ENCODE results near the gene NAA50. TPM values are rescaled to one million over a fixed set of nuclear protein-coding genes. Genes with fewer than 3 reads are reported as not detected.
A peak's percentile ranks its signal among the peaks of the same experiment; 100 is the strongest.

Gene NAA50
- total and polyA plus RNA-seq, 2 donors (not counting 3 experiments of a cell fraction or from before 2014, with no cell fraction given): 53.1 to 160 TPM

DNA sequence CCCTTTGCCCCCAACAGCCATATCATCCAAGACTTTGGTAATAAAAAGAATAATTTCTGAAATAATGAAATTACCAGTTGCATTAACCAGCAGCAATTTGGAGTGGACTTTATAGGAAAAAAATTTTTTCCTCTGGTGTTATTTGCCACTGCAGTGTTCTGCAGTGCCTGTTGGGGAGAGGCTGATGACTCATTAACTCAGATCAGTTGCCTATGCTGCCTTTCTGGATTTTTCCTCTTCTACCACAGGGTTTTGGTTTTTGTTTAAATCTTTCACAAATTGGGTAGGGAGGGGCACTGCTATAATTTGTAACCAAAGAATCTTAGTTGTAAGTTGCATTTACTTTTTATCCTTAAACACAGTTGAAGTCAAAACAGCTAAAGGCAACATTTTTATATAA is 23.5 kb upstream of the NAA50 start:
- dilution Hi-C loops (cut with MboI; ENCODE audit: extremely low pct_ligation_motif_present, low sequenced_read_pairs) (no loop called here), intact Hi-C loops (cut with micrococcal nuclease) (no loop called here)
- Histone ChIP-seq H3K9me3 (replicated peaks; ENCODE audit: control insufficient read depth, insufficient read depth, low read length) (no peaks in the 10 kb centered on the region), H3K4me1 (ENCODE audit: control insufficient read depth, extremely low read depth, insufficient read depth, low read length) (no peaks in the 10 kb centered on the region), H3K9ac (replicated peaks; ENCODE audit: extremely low read depth, insufficient read depth, low read length) (no peak overlapping the region), H4K20me1 (replicated peaks; ENCODE audit: control insufficient read depth, extremely low read depth, insufficient read depth, low read length) (no peaks in the 10 kb centered on the region), H3K4me2 (ENCODE audit: insufficient read depth, low read length) (no peak overlapping the region), H3K4me3 (replicated peaks in 1 of 3; ENCODE audit: insufficient read depth in 1 of 3, low read depth in 1 of 3, low read length in 3 of 3) (no peak overlapping the region), H3K27me3 (ENCODE audit: control insufficient read depth in 2 of 2, insufficient read depth in 2 of 2, low read length in 2 of 2) (no peaks in the 10 kb centered on the region), H3K27ac (ENCODE audit: insufficient read depth, low read depth, low read length) (no peak overlapping the region), H3K9me1 (replicated peaks; ENCODE audit: control insufficient read depth, extremely low read depth, insufficient read depth, low read length) (no peaks in the 10 kb centered on the region), H3K79me2 (ENCODE audit: control insufficient read depth, insufficient read depth, low read length) (no peaks in the 10 kb centered on the region), H3K36me3 (ENCODE audit: control insufficient read depth in 2 of 2, extremely low read depth in 1 of 2, insufficient read depth in 2 of 2, low read length in 2 of 2) (no peaks in the 10 kb centered on the region), H2AFZ (ENCODE audit: low read depth, low read length) (no peak overlapping the region)
- no TSS peak for BruUV-seq (replicated peaks)
- ChIA-PET CTCF (no interaction called here), POLR2A (no interaction called here)
- DNase-seq (ENCODE audit: low read depth, low spot score) (peak; percentile 35), FAIRE-seq (no peak)
- TF ChIP-seq FOS (IDR thresholded peaks at IDR 0.05; ENCODE audit: borderline replicate concordance, insufficient read depth, low read length): peak; percentile 78
- TF ChIP-seq, protein P1, sequence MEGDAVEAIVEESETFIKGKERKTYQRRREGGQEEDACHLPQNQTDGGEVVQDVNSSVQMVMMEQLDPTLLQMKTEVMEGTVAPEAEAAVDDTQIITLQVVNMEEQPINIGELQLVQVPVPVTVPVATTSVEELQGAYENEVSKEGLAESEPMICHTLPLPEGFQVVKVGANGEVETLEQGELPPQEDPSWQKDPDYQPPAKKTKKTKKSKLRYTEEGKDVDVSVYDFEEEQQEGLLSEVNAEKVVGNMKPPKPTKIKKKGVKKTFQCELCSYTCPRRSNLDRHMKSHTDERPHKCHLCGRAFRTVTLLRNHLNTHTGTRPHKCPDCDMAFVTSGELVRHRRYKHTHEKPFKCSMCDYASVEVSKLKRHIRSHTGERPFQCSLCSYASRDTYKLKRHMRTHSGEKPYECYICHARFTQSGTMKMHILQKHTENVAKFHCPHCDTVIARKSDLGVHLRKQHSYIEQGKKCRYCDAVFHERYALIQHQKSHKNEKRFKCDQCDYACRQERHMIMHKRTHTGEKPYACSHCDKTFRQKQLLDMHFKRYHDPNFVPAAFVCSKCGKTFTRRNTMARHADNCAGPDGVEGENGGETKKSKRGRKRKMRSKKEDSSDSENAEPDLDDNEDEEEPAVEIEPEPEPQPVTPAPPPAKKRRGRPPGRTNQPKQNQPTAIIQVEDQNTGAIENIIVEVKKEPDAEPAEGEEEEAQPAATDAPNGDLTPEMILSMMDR (IDR thresholded peaks at IDR 0.05; ENCODE audit: extremely low read depth in 1 of 2, insufficient read depth in 1 of 2, low read depth in 1 of 2, low read length in 2 of 2): no peak
- TF ChIP-seq JUN (IDR thresholded peaks at IDR 0.05; ENCODE audit: borderline replicate concordance, insufficient read depth, insufficient read length, low read depth): peak; percentile 64

DNA sequence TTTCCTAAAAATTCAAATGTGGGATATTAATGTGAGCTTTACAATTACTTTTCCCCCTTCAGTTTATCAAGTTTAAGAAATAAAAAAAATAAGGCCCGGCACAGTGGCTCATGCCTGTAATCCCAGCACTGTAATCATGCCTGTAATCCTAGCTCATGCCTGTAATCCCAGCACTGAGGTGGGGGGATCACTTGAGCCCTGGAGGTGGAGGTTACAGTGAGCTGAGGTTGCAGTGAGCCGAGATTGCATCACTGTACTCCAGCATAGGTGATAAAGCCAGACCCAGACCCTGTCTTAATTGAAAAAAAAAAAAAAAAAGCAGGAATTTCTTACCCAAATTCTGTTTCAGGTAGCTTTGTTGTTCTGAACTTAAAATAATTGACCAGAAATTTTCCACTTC is 18.6 kb upstream of the NAA50 start:
- H3K9me3 ChIP-seq (replicated peaks; ENCODE audit: control insufficient read depth, insufficient read depth, low read length): no peaks in the 10 kb centered on the region
- intact Hi-C loops (cut with micrococcal nuclease): no loop called here
- H3K27ac ChIP-seq (ENCODE audit: insufficient read depth, low read depth, low read length): no peak overlapping the region
- DNase-seq (ENCODE audit: low read depth, low spot score) (no peak), FAIRE-seq (no peak)
- no peaks in the 10 kb centered on the region for H4K20me1 ChIP-seq (replicated peaks; ENCODE audit: control insufficient read depth, extremely low read depth, insufficient read depth, low read length)
- H3K4me1 ChIP-seq (ENCODE audit: control insufficient read depth, extremely low read depth, insufficient read depth, low read length): no peaks in the 10 kb centered on the region
- H3K4me3 ChIP-seq (replicated peaks in 1 of 3; ENCODE audit: insufficient read depth in 1 of 3, low read depth in 1 of 3, low read length in 3 of 3): no peak overlapping the region
- no peak overlapping the region for H3K4me2 ChIP-seq (ENCODE audit: insufficient read depth, low read length)
- POLR2A ChIA-PET: no interaction called here
- H3K79me2 ChIP-seq (ENCODE audit: control insufficient read depth, insufficient read depth, low read length): peaks cover under 1% of the 10 kb centered on the region
- H3K9me1 ChIP-seq (replicated peaks; ENCODE audit: control insufficient read depth, extremely low read depth, insufficient read depth, low read length): no peaks in the 10 kb centered on the region
- TF ChIP-seq GATA2 (IDR thresholded peaks at IDR 0.05; ENCODE audit: insufficient read depth, insufficient read length, low read depth, low read length): no peak
- TF ChIP-seq JUN (IDR thresholded peaks at IDR 0.05; ENCODE audit: borderline replicate concordance, insufficient read depth, insufficient read length, low read depth): no peak
- TF ChIP-seq, protein P1 (IDR thresholded peaks at IDR 0.05; ENCODE audit: extremely low read depth in 1 of 2, insufficient read depth in 1 of 2, low read depth in 1 of 2, low read length in 2 of 2): no peak
- TF ChIP-seq POLR2AphosphoS5 (IDR thresholded peaks at IDR 0.05; ENCODE audit: insufficient read depth, low read depth, low read length): no peak
- no peak for TF ChIP-seq MYC (IDR thresholded peaks at IDR 0.05; ENCODE audit: low read depth, low read length)
- TF ChIP-seq EZH2 (IDR thresholded peaks at IDR 0.05; ENCODE audit: borderline replicate concordance, low read depth, low read length, severe bottlenecking): no peak
- CTCF ChIA-PET: interaction anchor here (0.7 to 1.2 kb wide), 4 partner anchors 10 to 15 kb away, joined by 3 read pairs; no protein-coding TSS in a partner anchor
- no peak overlapping the region for H2AFZ ChIP-seq (ENCODE audit: low read depth, low read length)
- dilution Hi-C loops (cut with MboI; ENCODE audit: extremely low pct_ligation_motif_present, low sequenced_read_pairs): no loop called here
- no peaks in the 10 kb centered on the region for H3K36me3 ChIP-seq (ENCODE audit: control insufficient read depth in 2 of 2, extremely low read depth in 1 of 2, insufficient read depth in 2 of 2, low read length in 2 of 2)
- H3K9ac ChIP-seq (replicated peaks; ENCODE audit: extremely low read depth, insufficient read depth, low read length): no peak overlapping the region
- no TSS peak for BruUV-seq (replicated peaks)
- H3K27me3 ChIP-seq (ENCODE audit: control insufficient read depth in 2 of 2, insufficient read depth in 2 of 2, low read length in 2 of 2): no peaks in the 10 kb centered on the region
